Kidney (tissue), 14 donors: ENCODE results near the gene PHLDB2. TPM values are rescaled to one million over a fixed set of nuclear protein-coding genes. Genes with fewer than 3 reads are reported as not detected.

Experiments
- DNase-seq, 5 donors: peaks; one replicate each; pipeline ENCODE4 v3.0.0-alpha.2; 2013 to 2020
- FAIRE-seq: peaks from 2 replicates; lab custom pipeline; 2012; peaks lifted over from hg19 to GRCh38; lab: Jason Lieb, UNC
- H3K27ac ChIP-seq, 2 donors: one replicate each; pipeline ENCODE4 v1.7.0; 2013; ENCODE audit warnings: low read depth in 2 of 2, low read length in 2 of 2, inconsistent platforms in 1 of 2
- H3K27me3 ChIP-seq: one replicate; pipeline ENCODE4 v1.7.1; 2013; ENCODE audit warnings: low read length, inconsistent platforms; ENCODE audit not compliant: control insufficient read depth, insufficient read depth
- H3K36me3 ChIP-seq, 3 donors: one replicate each; pipeline versions ENCODE4 v1.7.0 to v1.7.1; 2013; ENCODE audit warnings: low read length in 3 of 3, control low read depth in 1 of 3, inconsistent platforms in 1 of 3; ENCODE audit not compliant: insufficient read depth in 3 of 3, control insufficient read depth in 2 of 3
- H3K4me1 ChIP-seq, 3 donors: one replicate each; pipeline versions ENCODE4 v1.7.0 to v1.7.1; 2013; ENCODE audit warnings: low read length in 3 of 3, inconsistent platforms in 1 of 3, low read depth in 1 of 3; ENCODE audit not compliant: control insufficient read depth in 2 of 3, insufficient read depth in 2 of 3
- H3K4me3 ChIP-seq, 3 donors: one replicate each; pipeline versions ENCODE4 v1.7.0 to v1.8.1; 2013; ENCODE audit warnings: low read length in 3 of 3, control low read depth in 1 of 3, inconsistent platforms in 1 of 3
- H3K9ac ChIP-seq, 3 donors: one replicate each; pipeline versions ENCODE4 v1.7.0 to v1.7.1; 2013; ENCODE audit warnings: low read length in 3 of 3, control low read depth in 1 of 3, inconsistent platforms in 1 of 3
- H3K9me3 ChIP-seq, 3 donors: one replicate each; pipeline versions ENCODE4 v1.7.0 to v1.7.1; 2013; ENCODE audit warnings: low read length in 3 of 3, control low read depth in 1 of 3, inconsistent platforms in 1 of 3; ENCODE audit not compliant: control insufficient read depth in 2 of 3, insufficient read depth in 1 of 3
- CTCF ChIP-seq: IDR thresholded peaks from 3 replicates; pipeline ENCODE4 v1.5.1; 2012; ENCODE audit warnings: mild to moderate bottlenecking, moderate library complexity, borderline replicate concordance; ENCODE audit not compliant: insufficient read depth; ENCODE audit errors: extremely low read depth
- intact Hi-C: fragments of 100-400 bp; cut with DNase I; formaldehyde crosslinking; loops from one replicate; pipeline ENCODE4 v1.11.1; 2022
- polyA plus RNA-seq: library from polyadenylated mRNA; stranded (reverse); fragments of 350-450 nt; fragmentation: Illumina TruSeq; extraction: RNeasy Lipid Tissue Mini Kit (QIAGEN cat#74804); gene quantifications from one replicate; pipeline ENCODE4 v1.2.3, GENCODE V29; 2014; ENCODE audit warnings: low read depth, low replicate concordance; ENCODE audit not compliant: insufficient read depth
- total RNA-seq: library from RNA; stranded (reverse); fragmentation: NEBNext Ultra II Directional; extraction: Animal tissue kit (Norgen Biotek cat#: 25700); gene quantifications from one replicate; pipeline ENCODE4 v1.2.1, GENCODE V29; 2021
- donor health status: control.
- donor health status: control.
- donor health status: control.
- donor health status: control.
- donor health status: control.
- donor health status: DM: yes; HTN: yes; CAD: no.
- donor health status: Normal renal cell carcinoma (clear cell type).

The PHLDB2 gene
- total and polyA plus RNA-seq, 2 donors from 2014 or later: 28.0 to 85.6 TPM

DNA sequence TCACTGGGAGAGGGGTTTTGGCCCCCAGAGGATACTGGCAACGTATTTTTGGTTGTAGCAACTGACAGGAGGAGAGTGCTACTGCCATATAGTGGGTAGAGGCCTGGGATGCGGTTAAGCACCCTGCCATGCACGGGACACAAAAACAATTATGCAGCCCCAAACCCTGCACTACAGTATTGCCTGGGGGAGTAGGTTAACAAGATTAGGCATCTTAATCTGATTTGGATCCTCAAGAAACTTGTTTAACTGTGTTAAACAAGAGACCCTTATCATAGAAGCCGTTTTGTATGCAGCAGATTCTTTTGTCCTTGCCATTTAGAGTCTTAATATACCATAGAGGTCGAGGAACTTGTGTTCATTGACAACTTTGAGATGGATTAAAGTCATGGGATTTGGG is 3.4 kb downstream of the PHLDB2 start:
- H3K9me3 ChIP-seq: no peaks in the 10 kb centered on the region
- H3K27ac ChIP-seq: peak overlapping the region; percentile 23 to 40
- peak overlapping the region in 1 of 3 donors; percentile 21 for H3K4me3 ChIP-seq
- H3K9ac ChIP-seq: peak overlapping the region in 1 of 3 donors; percentile 10
- FAIRE-seq (no peak), DNase-seq (no peak)
- TF ChIP-seq CTCF: no peak
- intact Hi-C loops: no loop called here
- H3K27me3 ChIP-seq: no peaks in the 10 kb centered on the region
- H3K4me1 ChIP-seq: peaks cover 2 to 44% (median 21%) of the 10 kb centered on the region in 3 donors
- no peaks in the 10 kb centered on the region for H3K36me3 ChIP-seq

DNA sequence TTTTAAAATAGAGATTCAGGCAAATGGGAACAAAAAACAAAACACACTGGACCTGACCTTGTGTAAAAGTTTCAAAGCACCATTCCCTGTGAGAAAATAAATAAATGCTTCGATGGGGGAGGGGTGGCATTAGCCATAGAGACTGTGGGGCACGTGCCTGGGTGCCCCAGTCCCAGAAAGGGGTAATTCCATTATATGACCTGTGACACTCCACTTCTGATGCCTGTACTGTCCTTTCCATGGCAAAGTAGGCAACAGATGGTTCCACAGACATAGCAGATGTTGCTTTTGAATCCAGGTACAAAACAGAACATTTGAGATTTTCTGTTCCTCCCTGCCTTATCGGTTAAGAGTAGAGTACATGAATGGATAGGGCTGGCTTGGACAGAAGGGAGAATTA is 3.9 kb downstream of the PHLDB2 start:
- Histone ChIP-seq H3K9ac (peak overlapping the region in 1 of 3 donors; percentile 10), H3K4me3 (no peak overlapping the region), H3K27me3 (no peaks in the 10 kb centered on the region), H3K4me1 (peaks cover 2 to 44% (median 21%) of the 10 kb centered on the region in 3 donors), H3K27ac (peak overlapping the region in 1 of 2 donors; percentile 23), H3K36me3 (no peaks in the 10 kb centered on the region), H3K9me3 (no peaks in the 10 kb centered on the region)
- TF ChIP-seq CTCF: no peak
- DNase-seq (no peak), FAIRE-seq (no peak)
- intact Hi-C loops: no loop called here

DNA sequence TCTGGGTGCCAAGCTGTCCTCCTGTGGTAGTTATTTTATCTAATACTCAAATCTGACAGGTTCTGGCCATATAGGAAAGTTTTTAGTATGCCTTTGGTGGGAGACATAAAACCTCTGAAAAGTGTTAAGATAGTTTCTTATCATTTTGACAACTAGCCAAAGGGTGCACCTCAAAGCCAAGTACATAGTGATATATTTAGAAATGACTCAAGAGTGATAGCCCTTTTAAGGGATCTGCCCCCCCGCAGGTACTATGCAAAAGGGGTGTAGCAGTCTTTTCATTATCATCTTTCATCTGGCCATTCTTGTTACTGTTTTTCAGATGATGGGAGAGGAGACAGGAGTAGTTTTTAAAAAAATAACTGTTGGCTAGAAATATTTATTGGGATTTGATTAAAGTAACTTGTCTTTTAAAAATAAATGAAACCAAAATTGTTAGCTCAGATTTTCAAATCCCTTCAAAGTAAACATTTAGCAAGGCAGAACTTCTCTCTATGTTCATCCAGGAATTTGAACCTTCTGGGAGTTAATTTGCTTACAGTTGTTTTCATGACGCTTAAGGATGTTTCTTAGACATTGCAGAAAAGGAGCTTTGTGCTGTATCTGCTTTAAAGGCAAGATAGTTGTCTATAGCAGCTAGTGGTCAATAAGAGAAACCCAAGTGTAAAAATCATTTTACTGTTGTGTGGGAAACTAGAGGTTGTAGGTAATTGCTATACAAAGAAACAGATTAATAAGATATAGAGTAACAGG is 5.1 kb downstream of the PHLDB2 start:
- no peaks in the 10 kb centered on the region for H3K36me3 ChIP-seq
- FAIRE-seq (no peak), DNase-seq (no peak)
- peak overlapping the region; percentile 74 to 92 for H3K27ac ChIP-seq
- H3K4me1 ChIP-seq: peaks cover 2 to 44% (median 21%) of the 10 kb centered on the region in 3 donors
- H3K27me3 ChIP-seq: no peaks in the 10 kb centered on the region
- no peak overlapping the region for H3K9ac ChIP-seq
- intact Hi-C loops: no loop called here
- no peak for TF ChIP-seq CTCF
- H3K4me3 ChIP-seq: no peak overlapping the region
- no peaks in the 10 kb centered on the region for H3K9me3 ChIP-seq
